Measurements from ENCODE around the gene PRPF31. TPM values are rescaled to one million over a fixed set of nuclear protein-coding genes. Genes with fewer than 3 reads are reported as not detected.
A peak's percentile ranks its signal among the peaks of the same experiment; 100 is the strongest.

The PRPF31 gene
- total and polyA plus RNA-seq, 2 of the 13 experiments (the other 11 are each of a cell fraction or from before 2014, with no cell fraction given), result 23.8 to 63.8 TPM

DNA sequence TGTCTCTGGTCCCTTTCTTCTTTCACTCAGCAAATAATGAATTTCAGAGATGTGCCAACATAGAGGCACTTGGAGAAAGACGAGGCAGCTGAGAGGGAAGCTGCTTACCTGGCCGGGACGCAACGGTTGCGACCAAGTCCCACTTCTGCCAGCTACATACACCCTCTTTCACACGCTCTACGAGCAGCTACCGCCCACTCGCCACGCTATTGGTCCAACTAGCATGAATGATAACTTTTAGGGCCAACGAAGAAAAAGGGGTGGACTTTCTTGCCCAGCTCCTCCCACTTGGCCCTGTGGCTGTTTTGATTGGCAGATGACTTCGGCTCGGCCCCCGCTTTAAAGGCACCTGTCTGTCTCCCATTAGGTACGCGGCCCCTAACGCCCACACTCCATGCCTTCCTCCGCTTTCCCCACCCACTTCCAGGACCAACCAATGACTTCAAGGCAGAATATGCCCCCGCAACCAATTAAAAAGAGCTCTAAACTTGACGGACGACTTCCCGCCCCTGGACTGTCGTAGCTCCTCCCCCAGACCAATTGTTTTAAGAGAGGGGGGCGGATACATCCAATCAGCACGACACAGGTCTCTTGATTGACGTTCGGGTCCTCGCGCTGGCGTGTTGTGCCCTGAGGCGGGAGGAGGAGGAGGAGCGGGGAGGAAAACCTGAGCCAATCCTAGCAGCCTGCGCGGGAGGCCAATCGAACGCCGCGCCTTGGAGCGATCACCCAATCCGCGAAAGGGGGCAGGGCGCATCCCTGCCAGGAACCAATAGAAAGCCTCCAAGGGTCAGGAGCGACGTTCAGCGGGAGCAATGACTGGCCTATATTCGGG, 21.5 kb downstream of the PRPF31 start (continued):
- TF ChIP-seq, protein P1, sequence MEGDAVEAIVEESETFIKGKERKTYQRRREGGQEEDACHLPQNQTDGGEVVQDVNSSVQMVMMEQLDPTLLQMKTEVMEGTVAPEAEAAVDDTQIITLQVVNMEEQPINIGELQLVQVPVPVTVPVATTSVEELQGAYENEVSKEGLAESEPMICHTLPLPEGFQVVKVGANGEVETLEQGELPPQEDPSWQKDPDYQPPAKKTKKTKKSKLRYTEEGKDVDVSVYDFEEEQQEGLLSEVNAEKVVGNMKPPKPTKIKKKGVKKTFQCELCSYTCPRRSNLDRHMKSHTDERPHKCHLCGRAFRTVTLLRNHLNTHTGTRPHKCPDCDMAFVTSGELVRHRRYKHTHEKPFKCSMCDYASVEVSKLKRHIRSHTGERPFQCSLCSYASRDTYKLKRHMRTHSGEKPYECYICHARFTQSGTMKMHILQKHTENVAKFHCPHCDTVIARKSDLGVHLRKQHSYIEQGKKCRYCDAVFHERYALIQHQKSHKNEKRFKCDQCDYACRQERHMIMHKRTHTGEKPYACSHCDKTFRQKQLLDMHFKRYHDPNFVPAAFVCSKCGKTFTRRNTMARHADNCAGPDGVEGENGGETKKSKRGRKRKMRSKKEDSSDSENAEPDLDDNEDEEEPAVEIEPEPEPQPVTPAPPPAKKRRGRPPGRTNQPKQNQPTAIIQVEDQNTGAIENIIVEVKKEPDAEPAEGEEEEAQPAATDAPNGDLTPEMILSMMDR (CRISPR knock-in tag; IDR thresholded peaks at IDR 0.05), result 0 out of 2 replicates have a peak, but pooled peaks have one; percentile 8
- TF ChIP-seq SP1 (IDR thresholded peaks at IDR 0.05) (peak; percentile 61), SP1 (CRISPR knock-in tag; IDR thresholded peaks at IDR 0.05) (peak; percentile 84), KLF12 (CRISPR knock-in tag; IDR thresholded peaks at IDR 0.05; ENCODE audit: borderline replicate concordance) (no peak), ZNF484 (CRISPR knock-in tag; IDR thresholded peaks at IDR 0.05; ENCODE audit: borderline replicate concordance, low read depth) (no peak), ZNF850 (CRISPR knock-in tag; conservative IDR thresholded peaks at IDR 0.05) (no peak), PHF8 (CRISPR knock-in tag; IDR thresholded peaks at IDR 0.05) (peak; percentile 58), ZNF44 (CRISPR knock-in tag; IDR thresholded peaks at IDR 0.05) (no peak), ZNF614 (CRISPR knock-in tag; IDR thresholded peaks at IDR 0.05; ENCODE audit: borderline replicate concordance) (0 out of 2 replicates have a peak, but pooled peaks have one; percentile 19), MAZ (IDR thresholded peaks at IDR 0.05; ENCODE audit: borderline replicate concordance, low read depth, low read length) (peak; percentile 62; the same call in 1 of the 2 replicates), MAZ (CRISPR knock-in tag; IDR thresholded peaks at IDR 0.05; ENCODE audit: low read depth) (no peak; the same call in 1 of the 2 replicates), NFKBIZ (CRISPR knock-in tag; IDR thresholded peaks at IDR 0.05) (0 out of 2 replicates have a peak, but pooled peaks have one; percentile 10), ZNF552 (CRISPR knock-in tag; IDR thresholded peaks at IDR 0.05; ENCODE audit: borderline replicate concordance) (no peak)
- TF ChIP-seq, protein P2, sequence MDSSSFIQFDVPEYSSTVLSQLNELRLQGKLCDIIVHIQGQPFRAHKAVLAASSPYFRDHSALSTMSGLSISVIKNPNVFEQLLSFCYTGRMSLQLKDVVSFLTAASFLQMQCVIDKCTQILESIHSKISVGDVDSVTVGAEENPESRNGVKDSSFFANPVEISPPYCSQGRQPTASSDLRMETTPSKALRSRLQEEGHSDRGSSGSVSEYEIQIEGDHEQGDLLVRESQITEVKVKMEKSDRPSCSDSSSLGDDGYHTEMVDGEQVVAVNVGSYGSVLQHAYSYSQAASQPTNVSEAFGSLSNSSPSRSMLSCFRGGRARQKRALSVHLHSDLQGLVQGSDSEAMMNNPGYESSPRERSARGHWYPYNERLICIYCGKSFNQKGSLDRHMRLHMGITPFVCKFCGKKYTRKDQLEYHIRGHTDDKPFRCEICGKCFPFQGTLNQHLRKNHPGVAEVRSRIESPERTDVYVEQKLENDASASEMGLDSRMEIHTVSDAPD (CRISPR knock-in tag; IDR thresholded peaks at IDR 0.05), result no peak
- TF ChIP-seq, protein P3, sequence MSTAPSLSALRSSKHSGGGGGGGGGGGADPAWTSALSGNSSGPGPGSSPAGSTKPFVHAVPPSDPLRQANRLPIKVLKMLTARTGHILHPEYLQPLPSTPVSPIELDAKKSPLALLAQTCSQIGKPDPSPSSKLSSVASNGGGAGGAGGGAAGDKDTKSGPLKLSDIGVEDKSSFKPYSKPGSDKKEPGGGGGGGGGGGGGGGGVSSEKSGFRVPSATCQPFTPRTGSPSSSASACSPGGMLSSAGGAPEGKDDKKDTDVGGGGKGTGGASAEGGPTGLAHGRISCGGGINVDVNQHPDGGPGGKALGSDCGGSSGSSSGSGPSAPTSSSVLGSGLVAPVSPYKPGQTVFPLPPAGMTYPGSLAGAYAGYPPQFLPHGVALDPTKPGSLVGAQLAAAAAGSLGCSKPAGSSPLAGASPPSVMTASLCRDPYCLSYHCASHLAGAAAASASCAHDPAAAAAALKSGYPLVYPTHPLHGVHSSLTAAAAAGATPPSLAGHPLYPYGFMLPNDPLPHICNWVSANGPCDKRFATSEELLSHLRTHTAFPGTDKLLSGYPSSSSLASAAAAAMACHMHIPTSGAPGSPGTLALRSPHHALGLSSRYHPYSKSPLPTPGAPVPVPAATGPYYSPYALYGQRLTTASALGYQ (CRISPR knock-in tag; IDR thresholded peaks at IDR 0.05), result no peak
- TF ChIP-seq, protein P4, sequence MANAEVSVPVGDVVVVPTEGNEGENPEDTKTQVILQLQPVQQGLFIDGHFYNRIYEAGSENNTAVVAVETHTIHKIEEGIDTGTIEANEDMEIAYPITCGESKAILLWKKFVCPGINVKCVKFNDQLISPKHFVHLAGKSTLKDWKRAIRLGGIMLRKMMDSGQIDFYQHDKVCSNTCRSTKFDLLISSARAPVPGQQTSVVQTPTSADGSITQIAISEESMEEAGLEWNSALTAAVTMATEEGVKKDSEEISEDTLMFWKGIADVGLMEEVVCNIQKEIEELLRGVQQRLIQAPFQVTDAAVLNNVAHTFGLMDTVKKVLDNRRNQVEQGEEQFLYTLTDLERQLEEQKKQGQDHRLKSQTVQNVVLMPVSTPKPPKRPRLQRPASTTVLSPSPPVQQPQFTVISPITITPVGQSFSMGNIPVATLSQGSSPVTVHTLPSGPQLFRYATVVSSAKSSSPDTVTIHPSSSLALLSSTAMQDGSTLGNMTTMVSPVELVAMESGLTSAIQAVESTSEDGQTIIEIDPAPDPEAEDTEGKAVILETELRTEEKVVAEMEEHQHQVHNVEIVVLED (CRISPR knock-in tag; IDR thresholded peaks at IDR 0.05; ENCODE audit: borderline replicate concordance), result peak; percentile 66; the same call in 1 of the 2 replicates
- TF ChIP-seq, protein P5, sequence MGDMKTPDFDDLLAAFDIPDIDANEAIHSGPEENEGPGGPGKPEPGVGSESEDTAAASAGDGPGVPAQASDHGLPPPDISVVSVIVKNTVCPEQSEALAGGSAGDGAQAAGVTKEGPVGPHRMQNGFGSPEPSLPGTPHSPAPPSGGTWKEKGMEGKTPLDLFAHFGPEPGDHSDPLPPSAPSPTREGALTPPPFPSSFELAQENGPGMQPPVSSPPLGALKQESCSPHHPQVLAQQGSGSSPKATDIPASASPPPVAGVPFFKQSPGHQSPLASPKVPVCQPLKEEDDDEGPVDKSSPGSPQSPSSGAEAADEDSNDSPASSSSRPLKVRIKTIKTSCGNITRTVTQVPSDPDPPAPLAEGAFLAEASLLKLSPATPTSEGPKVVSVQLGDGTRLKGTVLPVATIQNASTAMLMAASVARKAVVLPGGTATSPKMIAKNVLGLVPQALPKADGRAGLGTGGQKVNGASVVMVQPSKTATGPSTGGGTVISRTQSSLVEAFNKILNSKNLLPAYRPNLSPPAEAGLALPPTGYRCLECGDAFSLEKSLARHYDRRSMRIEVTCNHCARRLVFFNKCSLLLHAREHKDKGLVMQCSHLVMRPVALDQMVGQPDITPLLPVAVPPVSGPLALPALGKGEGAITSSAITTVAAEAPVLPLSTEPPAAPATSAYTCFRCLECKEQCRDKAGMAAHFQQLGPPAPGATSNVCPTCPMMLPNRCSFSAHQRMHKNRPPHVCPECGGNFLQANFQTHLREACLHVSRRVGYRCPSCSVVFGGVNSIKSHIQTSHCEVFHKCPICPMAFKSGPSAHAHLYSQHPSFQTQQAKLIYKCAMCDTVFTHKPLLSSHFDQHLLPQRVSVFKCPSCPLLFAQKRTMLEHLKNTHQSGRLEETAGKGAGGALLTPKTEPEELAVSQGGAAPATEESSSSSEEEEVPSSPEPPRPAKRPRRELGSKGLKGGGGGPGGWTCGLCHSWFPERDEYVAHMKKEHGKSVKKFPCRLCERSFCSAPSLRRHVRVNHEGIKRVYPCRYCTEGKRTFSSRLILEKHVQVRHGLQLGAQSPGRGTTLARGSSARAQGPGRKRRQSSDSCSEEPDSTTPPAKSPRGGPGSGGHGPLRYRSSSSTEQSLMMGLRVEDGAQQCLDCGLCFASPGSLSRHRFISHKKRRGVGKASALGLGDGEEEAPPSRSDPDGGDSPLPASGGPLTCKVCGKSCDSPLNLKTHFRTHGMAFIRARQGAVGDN (CRISPR knock-in tag; IDR thresholded peaks at IDR 0.05), result peak; percentile 11; the same call in 1 of the 2 replicates
